NCI-H446 treated with DMSO at 0.1 percent for 48 hours (cell line): ENCODE data around the gene SPAG7.
"Not testable (repeated sequence)": the region's sequence is repeated elsewhere in the genome, so short reads cannot be mapped to it uniquely, and the experiment has no call there.

ENCODE experiments used
- DNase-seq: peaks from one replicate; lab custom pipeline; 2025; lab: John Stamatoyannopoulos, UW

SPAG7 gene

GRCh38 chr17:4938069-4938491 lies 29.5 kb downstream of the SPAG7 start:
- DNase-seq = no peak

DNA sequence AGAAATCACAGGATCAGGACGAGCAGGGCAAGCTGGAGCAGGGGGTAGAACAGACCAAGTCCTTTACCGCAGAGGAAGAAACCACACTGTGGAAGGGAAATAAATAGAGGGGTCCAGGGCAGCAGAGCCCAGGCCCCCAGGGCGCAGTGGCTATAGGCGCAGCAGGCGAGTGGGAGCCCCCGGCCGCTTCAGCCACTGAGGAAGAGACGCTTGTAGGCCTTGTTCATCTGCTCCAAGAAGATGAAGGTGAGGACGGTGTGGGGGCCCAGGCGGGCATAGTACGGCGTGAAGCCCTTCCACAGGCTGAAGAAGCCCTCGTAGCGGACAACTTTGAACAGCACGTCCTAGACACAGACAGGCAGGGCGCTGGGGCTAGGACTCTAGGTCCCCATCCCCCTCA lies 30.1 kb downstream of the SPAG7 start:
- DNase-seq = no peak

GRCh38 chr17:4936436-4936835 lies 31.2 kb downstream of the SPAG7 start:
- no peak for DNase-seq

DNA sequence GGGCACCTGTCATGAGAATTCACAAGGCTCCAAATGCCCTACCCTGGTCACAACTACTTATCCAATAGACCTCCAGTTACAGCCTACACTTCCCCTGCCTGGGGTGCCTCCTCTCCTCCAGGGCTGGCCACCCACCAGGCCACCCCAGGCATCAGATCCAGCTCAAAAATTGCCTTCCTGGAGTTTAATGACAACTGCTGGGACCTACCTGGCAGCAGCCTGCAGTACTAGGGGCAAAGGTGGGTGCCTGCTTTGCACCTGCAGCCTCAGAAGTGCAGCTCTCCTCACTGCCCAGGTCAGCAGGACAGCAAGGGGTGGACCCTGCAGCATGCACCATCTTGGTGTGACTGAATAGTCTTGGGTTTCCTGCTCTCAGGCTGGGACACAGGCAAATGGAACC lies 32.0 kb downstream of the SPAG7 start:
- no peak for DNase-seq

- no peak for DNase-seq
Observed at GRCh38 chr17:4934173-4934979, 33.2 kb downstream of the SPAG7 start.

GRCh38 chr17:4933646-4934045 lies 34.0 kb downstream of the SPAG7 start:
- no peak for DNase-seq

- no peak for DNase-seq
Observed at GRCh38 chr17:4932756-4933155, 34.9 kb downstream of the SPAG7 start.

- DNase-seq = no peak
Observed at GRCh38 chr17:4931963-4932362, 35.7 kb downstream of the SPAG7 start, which contains the start of gene GP1BA. Gene GP1BA (plus strand): TSS chr17:4932277. CDS start chr17:4932605, 328 bp downstream.

GRCh38 chr17:4928881-4929280 lies 38.7 kb downstream of the SPAG7 start:
- DNase-seq = no peak

GRCh38 chr17:4926577-4927335 lies 40.9 kb downstream of the SPAG7 start:
- DNase-seq = not testable (repeated sequence)

DNA sequence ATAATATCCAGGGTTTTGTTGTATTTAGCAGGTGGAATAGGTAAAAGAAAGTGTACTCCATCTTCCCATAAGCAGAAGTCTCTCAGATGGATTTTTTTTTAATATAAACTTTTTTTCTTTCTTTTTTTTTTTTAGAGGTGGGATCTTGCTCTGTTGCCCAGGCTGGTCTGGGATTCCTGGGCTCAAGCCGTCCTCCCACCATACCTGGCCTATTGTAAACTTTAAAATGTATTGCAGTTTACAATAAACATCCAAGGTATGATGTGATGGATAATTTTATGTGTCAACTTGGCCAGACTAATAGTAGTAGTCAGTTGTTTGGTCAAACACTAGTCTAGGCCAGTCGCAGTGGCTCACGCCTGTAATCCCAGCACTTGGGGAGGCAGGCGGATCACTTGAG lies 46.3 kb downstream of the SPAG7 start:
- DNase-seq = no peak

DNA sequence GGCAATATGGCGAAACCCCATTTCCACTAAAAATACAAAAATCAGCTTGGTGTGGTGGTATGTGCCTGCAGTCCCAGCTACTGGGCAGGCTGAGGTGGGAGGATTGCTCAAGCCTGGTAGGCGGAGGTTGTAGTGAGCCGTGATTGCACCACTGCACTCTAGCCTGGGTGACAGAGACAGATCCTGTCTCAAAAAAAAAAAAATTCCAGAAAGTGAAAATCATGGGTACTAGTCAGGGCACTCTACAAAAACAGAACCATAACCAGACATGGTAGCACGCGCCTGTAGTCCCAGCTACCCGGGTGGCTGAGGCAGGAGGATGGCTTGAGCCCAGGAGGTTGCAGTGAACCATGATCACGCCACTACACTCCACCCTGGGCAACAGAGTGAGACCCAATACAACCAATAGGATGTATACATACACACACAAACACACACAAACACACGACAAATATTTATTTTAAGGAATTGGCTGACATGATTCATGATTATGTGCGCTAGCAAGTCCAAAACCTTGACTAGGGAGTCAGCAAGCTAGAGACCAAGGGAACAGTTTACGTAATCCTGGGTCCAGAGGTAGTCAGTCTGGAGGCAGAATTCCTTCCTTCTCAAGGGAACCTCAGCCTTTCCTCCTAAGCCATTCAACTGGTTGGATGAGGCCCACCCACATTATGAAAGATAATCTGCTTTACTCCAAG lies 47.1 kb downstream of the SPAG7 start:
- no peak for DNase-seq

DNA sequence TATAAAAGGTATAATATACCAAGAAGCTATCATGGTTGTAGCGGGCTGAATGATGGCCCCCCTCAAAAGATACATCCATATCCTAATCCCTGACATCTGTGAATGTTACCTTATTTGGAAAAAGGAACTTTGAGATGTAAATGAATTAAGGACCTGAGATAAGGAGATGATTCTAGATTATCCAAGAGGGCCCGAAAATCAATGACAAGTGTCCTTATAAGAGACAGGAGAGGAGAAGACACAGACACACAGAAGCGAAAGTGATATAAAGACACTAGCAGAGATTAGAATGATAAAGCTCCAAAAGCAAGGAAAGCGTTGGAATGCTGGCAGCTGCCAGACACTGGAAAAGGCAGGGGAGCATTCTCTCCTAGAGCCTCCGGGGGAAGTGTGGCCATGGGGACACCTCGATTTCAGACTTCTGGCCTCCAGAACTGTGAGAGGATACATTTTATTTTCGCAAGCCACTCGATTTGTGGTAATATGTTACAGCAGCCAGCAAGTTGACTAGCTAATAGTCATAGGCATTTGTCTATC lies 48.0 kb downstream of the SPAG7 start:
- no peak for DNase-seq

DNA sequence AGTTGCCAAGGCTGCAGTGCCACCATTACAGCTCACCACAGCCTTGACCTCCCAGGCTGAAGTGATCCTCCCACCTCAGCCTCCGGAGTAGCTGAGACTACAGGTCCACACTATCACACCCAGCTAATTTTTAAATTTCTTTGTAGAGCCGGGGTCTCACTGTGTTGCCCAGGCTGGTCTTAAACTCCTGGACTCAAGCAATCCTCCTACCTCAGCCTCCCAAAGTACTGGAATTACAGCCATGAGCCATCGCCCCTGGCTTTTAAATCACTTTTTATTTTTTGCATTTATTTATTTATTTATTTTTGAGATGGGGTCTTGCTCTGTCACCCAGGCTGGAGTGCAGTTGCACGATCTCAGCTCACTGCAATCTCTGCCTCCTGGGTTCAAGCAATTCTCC lies 53.1 kb downstream of the SPAG7 start:
- not testable (repeated sequence) for DNase-seq

- DNase-seq = no peak
Observed at GRCh38 chr17:4913994-4914393, 53.6 kb downstream of the SPAG7 start.
